PC-3 (cell line): ENCODE data around the gene PIEZO2.

Experiments
- EZH2 ChIP-seq: fragments of 300-600 bp; sonication (generic); IDR thresholded peaks from one replicate; pipeline ENCODE4 v1.6.1; 2017; ENCODE audit warnings: antibody characterized with exemption, mild to moderate bottlenecking, low read length; ENCODE audit not compliant: unreplicated experiment
- EZH2phosphoT487 ChIP-seq: fragments of 300-600 bp; sonication (generic); IDR thresholded peaks from 2 replicates; pipeline ENCODE4 v1.6.1; 2018; ENCODE audit warnings: mild to moderate bottlenecking, antibody characterized with exemption, low read length, borderline replicate concordance
- TF ChIP-seq, protein P1 (sequence below): fragments of 300-600 bp; sonication (generic); conservative IDR thresholded peaks from 2 replicates; pipeline ENCODE4 v1.5.1; 2017; ENCODE audit warnings: antibody characterized with exemption, low read depth, mild to moderate bottlenecking, low read length

DNA sequence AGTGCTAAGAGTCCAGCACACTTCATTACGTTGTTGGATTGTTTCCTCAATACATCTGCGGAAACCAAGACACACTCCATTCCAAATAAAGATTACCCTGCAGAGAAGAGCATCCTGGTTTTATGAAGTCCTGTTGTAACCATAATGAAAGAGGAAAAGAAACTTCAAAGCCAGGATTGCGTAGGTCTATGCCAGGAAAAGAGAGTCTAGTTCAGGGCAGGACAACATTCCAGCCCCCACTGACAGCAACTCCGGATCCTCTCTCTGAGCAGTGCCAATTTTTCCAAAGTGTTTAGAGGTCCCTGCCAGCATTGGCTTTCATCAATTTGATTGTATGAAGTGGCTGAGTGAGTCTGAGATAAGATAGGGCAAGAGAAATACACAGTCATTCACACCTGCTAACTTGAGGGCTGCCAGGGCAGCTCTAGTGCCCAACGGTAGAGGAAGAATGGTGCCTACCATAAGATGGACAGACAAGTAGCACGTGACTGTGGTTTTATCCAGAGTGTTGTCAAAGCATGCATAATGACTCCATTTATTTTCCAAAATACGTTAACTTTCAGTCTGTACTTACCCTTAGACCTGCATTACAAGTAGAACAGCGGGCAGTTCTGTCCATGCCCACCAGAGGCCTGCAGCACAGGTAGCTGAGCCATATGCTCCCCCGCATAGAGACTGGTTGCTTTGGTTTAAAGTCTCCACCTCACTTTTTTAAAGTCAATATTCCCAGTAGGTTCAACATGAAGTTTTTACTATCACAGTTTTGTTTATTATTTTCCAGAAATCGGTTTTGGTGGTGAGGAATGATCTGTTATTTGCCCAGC, 23.7 kb downstream of the PIEZO2 start:
- TF ChIP-seq, protein P1, sequence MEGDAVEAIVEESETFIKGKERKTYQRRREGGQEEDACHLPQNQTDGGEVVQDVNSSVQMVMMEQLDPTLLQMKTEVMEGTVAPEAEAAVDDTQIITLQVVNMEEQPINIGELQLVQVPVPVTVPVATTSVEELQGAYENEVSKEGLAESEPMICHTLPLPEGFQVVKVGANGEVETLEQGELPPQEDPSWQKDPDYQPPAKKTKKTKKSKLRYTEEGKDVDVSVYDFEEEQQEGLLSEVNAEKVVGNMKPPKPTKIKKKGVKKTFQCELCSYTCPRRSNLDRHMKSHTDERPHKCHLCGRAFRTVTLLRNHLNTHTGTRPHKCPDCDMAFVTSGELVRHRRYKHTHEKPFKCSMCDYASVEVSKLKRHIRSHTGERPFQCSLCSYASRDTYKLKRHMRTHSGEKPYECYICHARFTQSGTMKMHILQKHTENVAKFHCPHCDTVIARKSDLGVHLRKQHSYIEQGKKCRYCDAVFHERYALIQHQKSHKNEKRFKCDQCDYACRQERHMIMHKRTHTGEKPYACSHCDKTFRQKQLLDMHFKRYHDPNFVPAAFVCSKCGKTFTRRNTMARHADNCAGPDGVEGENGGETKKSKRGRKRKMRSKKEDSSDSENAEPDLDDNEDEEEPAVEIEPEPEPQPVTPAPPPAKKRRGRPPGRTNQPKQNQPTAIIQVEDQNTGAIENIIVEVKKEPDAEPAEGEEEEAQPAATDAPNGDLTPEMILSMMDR = no peak
- TF ChIP-seq EZH2phosphoT487 (no peak), EZH2 (no peak)
